DMS114 treated with DMSO at 0.1 percent for 48 hours (cell line): Measurements from ENCODE around the gene GTF2IRD1.

ENCODE experiments used
- DNase-seq: peaks from one replicate; lab custom pipeline; 2025; ENCODE audit not compliant: unreplicated experiment; lab: John Stamatoyannopoulos, UW

The GTF2IRD1 gene

GRCh38 chr7:74586258-74587175, 132.8 kb downstream of the GTF2IRD1 start:
- no peak for DNase-seq

DNA sequence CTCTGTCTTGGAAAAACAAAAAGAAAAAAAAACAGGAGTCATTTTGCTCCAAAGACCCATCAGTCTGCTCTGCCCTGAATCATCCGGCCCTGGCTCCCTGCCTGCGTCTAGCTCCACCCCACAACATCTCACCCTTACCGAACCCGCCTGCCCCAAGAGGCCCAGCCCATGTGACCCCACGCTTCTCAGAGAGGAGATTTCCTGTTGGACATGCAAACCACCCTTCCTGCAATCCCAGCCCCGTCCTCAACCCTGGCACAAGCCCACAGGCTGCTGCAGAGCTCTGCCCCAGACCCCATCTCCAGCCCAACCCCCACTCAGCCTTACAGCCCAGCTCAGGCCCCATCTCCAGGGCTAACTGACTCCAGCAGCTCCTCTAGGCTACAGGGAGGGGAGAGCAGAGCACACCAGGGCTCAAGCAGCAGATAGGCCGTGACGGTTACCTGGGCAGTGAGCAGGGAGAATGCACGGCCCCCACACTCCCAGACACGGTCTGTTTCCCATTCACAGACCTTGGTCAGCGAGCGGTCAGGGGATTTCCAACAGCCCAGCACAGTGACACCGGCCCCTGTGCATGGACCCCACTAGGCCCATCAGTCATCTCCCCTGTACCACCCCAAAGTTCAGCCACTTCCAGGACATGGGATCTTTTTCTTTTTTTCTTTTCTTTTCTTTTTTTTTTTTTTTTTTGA, 133.9 kb downstream of the GTF2IRD1 start:
- DNase-seq = no peak

GRCh38 chr7:74590813-74591212, 137.1 kb downstream of the GTF2IRD1 start:
- no peak for DNase-seq

DNA sequence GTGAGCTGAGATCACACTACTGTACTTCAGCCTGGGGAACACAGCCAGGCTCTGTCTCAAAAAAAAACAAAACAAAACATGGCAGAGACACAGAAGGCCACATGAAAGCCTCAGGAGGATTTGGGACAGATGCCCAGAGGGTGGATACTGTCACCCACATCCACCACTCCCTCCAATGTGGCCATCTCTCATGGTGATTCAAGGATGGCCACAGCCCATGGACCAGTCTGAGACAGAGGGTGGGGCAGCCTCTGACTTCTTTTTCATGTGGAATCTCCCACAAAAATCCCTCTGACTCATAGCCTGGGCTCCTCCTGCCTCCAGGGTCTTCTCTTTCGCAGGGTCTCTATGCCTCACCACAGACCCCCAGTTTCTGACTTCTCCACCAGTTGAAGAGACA, 144.9 kb downstream of the GTF2IRD1 start:
- DNase-seq = no peak

GRCh38 chr7:74599244-74599643, 145.5 kb downstream of the GTF2IRD1 start:
- no peak for DNase-seq

DNA sequence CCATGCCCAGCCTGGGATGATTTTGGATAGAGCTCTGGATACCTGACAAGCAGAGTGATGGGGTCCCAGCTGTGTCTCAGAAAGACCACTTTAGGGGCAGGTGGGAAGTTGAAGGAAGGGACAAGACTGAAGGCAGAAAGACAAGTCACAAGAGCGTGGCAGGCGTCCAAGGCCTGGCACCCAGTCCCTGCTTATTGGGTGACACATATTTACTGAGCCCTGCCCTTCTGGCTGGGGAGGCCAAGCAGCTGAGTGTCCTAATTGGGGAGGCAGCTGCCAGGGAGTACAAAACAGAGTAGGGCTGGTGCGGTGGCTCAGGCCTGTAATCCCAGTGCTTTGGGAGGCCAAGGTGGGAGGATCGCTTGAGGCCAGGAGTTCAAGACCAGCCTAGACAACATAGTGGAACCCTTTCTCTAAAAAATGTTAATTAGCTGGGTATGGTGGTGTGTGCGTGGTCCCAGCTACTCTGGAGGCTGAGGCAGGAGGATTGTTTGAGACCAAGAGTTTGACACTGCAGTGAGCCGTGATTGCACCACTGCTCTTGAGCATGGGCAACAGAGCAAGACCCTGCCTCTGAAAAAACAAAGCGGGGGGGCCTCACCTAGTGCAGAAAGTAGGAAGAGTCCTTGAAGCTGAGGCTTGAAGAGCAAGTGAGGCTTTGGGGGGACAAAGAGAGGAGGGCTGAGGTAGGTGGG, 150.8 kb downstream of the GTF2IRD1 start:
- DNase-seq = no peak

DNA sequence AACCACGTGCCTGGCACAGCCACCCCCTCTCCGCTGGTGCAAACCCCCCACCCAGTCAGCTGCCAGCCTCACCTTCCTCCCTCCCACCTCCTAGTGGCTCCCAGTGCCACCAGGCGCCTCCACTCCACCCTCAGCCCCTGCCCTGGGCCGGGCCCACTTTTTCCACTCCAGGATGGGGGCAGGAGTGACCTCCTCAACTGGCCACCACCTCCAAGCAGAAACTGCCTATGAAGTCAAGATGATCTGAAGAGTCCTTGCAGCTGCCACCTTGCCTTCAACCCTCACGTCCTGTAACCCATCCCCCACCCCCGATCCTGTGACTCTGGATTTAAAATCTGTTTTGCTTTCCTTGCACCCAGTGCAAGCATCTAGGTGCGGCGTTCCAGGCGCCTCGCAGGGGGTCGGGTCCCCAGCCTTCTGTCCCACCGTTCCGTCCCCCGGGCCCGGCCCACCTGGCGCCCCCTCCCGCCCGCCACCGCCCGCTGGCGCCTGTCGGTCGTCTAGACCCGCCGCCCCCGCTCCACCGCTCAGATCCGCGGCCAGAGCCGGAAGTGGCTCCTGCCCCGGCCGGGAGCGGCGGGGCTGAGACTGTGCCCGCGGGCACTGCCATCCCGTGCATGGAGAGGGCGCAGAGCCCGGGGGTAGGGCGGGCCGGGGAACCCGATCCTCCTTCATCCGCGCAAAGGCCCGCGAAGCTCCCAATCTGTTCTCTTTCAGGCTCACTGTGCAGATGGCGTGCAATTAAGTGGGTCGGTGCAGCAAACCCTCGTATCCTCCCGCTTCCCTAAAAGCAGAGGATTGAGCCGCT, 152.6 kb downstream of the GTF2IRD1 start:
- DNase-seq = no peak

DNA sequence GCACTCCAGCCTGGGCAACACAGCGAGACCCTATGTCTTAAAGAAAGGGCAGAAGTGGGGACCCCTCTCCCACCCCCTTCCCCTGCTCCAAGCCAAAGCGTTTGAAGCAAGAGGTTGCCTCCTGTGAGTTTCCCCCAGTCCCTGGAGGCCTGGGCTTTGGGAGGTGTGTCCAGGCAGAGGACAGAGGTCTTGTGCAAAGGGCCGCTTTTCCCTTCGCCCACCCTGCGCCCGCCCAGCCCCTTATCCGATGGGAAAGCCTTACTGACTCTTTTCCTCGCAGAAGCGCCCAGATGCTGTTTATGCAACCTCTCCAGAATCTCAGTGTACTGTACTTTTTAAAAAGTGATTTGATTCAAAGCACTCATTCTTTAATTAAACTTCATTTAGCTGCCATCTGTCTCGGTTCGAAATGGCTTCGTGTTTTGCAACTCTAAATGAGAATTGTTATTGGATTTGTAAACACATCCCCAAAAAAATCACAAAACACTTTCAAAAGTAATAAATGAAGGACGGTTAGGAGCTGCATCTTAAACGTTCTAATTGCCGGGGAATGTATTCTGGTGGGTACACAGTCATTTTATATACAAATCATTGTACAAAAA, 153.3 kb downstream of the GTF2IRD1 start:
- no peak for DNase-seq

DNA sequence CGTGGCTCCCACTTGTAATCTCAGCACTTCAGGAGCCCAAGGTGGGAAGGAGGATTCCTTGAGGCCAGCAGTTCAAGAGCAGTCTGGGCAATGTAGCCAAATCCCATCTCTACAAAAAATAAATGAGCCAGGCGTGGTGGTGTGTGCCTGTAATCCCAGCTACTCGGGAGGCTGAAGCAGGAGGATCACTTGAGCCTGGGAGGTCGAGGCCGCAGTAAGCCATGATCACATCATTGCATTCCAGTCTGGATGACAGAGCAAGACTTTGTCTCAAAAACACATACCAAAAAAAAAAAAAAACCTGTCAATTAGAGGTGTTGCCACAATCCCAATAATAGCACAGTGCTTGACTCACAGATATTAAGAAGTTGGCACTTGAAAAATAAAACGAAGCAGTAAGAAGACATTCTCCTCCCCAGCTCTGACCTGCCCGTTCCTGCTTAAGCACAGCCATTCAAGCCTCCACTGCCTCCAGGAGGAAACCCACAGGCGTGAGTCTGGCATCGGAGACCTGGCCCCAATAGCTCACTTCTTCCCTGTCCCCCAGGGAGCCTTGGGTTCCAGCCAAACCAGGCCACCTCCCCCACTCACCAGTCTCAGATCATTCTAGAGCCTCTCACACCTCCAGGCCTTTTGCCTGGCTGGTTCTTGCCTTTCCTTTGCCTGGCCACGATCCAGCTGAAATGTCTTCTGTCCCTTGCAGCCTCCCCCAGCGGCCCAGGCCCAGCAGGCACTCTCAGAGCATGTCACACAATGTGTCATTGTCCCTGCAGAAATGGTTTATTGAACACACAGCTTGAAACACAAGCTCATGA, 158.5 kb downstream of the GTF2IRD1 start:
- no peak for DNase-seq

DNA sequence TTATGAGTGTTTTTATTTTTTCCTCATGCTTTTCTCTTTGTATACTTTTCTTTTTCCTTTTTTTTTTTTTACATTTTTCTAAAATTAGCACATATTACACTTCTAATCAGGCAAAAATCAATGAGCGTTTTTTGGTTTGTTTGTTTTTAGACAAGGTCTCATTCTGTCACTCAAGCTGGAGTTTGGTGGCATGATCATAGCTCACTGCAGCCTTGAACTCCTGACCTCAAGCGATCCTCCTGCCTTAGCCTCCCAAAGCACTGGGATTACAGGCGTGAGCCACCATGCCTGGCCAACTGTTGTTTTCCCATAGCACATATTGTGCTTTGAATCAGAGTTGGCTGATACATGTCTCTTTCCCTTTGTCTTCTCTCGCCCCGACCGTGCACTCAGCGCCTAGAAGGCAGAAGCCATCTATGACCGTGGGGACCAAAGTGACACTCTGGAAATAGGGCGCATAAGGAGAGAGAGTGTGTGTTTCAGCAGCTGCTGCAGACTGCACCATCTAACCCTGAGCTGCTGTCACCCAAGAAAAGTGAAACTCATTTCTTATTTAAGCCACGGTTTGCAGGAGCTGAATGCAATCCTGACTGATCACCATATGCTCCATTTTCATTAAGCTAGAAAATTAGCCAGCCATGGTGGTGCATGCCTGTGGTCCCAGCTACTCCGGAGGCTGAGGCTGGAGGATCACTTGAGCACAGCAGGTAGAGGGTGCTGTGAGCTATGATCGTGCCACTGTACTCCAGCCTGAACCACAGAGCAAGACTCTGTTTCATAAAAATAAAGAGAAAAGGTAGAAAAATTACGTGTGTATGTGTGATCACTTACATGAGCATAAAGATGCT, 162.5 kb downstream of the GTF2IRD1 start:
- no peak for DNase-seq

- no peak for DNase-seq
These were observed 163.6 kb downstream of the GTF2IRD1 start for GRCh38 chr7:74617180-74617744.

DNA sequence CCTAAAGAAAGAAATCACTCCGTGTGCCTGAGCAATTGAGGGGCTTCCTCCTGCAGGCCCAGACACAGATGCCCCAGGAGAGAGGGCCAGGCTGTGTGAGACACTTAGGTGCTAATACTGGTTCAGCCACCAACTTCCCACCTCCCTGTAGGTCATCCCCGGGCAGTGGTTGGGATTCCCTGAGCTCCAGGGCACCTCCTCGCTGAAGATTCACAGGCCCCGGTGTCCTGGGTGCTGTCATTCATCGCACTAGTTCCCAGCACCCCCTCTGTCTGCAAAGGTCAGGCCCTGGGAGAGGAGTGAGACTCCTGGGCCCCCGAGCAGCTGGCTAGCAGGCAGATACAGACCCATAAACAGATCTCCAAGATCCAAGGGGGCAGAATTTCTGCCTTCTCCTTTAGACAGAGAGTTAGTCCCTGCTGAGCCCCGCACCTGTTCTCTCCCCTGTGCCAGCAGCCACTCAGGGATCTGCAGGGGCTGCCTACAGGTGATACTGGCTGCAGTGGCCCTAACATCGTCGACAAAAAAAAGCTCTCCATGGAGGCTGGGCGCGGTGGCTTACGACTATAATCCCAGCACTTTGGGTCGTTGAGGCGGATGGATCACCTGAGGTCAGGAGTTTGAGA, 165.6 kb downstream of the GTF2IRD1 start:
- no peak for DNase-seq

DNA sequence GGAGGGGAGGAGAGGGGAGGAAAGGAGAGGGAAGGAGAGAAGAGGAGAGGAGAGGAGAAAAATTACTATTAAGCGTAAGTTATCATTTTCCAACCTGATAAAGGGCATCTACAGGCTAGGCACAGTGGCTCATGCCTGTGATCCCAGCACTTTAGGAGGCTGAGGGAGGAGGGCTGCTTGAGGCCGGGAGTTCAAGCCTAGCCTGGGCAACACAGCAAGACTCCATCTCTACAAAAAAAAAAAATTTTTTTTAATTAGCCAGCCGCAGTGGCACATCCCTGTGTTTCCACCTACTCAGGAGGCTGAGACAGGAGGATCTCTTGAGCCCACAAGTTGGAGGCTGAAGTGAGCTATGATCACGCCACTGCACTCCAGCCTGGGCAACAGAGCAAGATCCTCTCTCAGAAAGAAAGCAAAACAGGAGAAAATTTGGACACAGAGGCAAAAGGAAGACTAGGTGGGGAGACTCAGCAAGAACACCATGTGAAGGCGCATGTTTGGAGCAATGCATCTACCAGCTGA, 168.6 kb downstream of the GTF2IRD1 start:
- DNase-seq = no peak

DNA sequence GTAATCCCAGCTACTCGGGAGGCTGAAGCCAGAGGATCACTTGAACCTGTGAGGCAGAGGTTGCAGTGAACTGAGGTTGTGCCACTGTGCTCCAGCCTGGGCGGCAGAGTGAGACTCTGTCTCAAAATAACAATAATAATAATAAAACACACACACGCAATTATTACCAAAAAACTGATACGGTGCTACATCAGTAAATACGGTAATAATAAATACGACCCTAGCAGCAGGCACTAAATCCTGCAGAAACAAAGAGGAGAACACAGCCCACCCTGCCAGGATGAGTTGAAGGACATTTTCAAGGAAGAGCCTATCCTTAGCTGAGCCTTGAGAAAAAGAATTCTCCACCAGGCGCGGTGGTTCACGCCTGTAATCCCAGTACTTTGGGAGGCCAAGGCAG, 169.4 kb downstream of the GTF2IRD1 start:
- DNase-seq = no peak

- peak; percentile 39 for DNase-seq
These were observed 171.7 kb downstream of the GTF2IRD1 start for GRCh38 chr7:74625446-74625845.

DNA sequence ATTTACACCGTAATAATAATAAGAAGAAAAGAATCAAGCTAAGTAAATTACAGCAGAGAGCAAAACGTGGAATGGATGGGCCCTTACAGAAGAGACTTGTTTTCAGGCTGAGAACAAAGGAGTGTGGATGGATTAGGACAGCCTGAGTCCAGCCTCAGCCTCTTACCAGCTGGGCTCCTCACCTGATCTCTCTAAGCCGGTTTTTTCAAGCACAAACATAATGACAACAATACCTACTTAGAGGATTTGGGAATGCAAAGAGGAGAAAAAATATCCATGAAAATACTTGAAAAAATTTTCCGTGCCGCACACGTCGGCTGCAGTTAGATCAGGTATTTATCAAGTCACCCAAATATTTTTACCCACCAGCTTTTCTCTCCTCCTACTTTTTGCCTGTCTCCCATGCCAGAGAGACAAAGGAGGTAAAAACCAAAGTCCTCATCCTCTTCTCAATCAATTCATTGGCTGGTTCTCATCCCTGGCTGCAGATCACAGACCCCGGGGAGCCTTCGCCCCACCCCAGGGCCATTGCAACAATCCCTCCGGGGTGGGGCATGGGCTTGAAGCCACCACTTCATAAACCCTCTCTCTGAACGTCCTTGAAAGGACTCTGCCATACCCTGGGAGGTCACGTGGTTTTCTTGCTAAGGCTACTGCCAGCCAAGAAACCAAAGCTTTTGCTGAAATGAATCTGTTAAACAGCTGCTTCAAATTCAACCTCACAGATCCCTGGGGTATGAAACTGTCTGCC, 174.1 kb downstream of the GTF2IRD1 start:
- no peak for DNase-seq

DNA sequence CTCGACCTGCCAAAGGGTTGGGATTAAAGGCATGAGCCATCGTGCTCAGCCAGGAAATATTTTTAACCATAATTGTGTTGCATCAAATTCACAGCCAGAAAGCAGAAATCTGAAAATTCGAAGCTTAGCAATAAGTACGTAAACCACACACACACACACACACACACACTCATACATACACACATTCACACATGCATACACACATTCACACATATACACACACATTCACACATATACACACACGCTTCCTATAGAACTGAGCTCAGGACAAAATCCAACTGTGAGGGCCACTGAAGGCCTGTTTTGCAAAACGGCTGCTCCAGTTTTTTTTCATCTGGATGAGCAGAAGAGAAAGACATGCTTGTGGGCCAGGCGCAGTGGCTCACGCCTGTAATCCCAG, 178.8 kb downstream of the GTF2IRD1 start:
- DNase-seq = no peak
